Measurements from ENCODE around the gene PAK3.

DNA sequence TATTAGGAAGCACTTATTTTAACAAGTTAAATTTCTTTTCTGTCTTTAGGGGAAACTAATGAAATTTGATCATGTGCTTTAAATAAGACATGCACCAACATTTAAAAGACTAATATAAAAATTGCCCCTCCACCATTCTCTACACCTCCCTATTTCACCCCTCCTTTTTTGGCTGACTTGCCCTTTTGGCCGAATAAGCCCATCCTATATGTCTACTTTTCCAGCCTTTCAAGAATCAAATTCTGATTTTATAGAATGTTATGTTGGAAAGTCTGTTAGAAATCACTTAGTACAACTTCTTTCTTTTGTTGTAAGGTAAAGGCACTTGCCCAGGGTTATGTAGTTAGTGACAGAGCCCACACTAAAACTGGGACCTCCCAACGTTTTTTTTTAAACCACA, 172.5 kb downstream of the PAK3 start:
- TF ChIP-seq, protein P1, sequence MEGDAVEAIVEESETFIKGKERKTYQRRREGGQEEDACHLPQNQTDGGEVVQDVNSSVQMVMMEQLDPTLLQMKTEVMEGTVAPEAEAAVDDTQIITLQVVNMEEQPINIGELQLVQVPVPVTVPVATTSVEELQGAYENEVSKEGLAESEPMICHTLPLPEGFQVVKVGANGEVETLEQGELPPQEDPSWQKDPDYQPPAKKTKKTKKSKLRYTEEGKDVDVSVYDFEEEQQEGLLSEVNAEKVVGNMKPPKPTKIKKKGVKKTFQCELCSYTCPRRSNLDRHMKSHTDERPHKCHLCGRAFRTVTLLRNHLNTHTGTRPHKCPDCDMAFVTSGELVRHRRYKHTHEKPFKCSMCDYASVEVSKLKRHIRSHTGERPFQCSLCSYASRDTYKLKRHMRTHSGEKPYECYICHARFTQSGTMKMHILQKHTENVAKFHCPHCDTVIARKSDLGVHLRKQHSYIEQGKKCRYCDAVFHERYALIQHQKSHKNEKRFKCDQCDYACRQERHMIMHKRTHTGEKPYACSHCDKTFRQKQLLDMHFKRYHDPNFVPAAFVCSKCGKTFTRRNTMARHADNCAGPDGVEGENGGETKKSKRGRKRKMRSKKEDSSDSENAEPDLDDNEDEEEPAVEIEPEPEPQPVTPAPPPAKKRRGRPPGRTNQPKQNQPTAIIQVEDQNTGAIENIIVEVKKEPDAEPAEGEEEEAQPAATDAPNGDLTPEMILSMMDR (IDR thresholded peaks at IDR 0.05; ENCODE audit: low read length) = no peak
- no peak for TF ChIP-seq EZH2phosphoT487 (IDR thresholded peaks at IDR 0.05; ENCODE audit: low read length)
